T-cell (primary cell): ENCODE results near the gene REM2. TPM values are rescaled to one million over a fixed set of nuclear protein-coding genes. Genes with fewer than 3 reads are reported as not detected.

Experiments
- ATAC-seq, 4 experiments: fragments of 200-7000 bp in 3 of 4; fragments of 150-1000 bp in 1 of 4; cut with Tn5 transposase; replicated peaks in 1 of 4; 1 replicate in 3 of 4; 2 replicates in 1 of 4; pipeline ENCODE4 v1.10.0; 2021; ENCODE audit warnings: moderate library complexity in 3 of 4, mild to moderate bottlenecking in 2 of 4, moderate number of reproducible peaks in 1 of 4
- CTCF ChIA-PET, 2 donors: fragments of 300-600 bp; sonication (Branson Sonifier 250); formaldehyde crosslinking; loops; one replicate each; lab custom pipeline; 2022; ENCODE audit warnings: antibody characterized with exemption in 2 of 2; lab: Charles Lee
- POLR2A ChIA-PET, 2 donors: fragments of 300-600 bp; sonication (Branson Sonifier 250); formaldehyde crosslinking; loops; one replicate each; lab custom pipeline; 2022; ENCODE audit warnings: antibody characterized with exemption in 2 of 2; lab: Charles Lee
- DNase-seq, 35 experiments: peaks; one replicate each; pipeline versions ENCODE4 v3.0.0 to v3.0.0-alpha.2; 2013 to 2023
- H3K27ac ChIP-seq: one replicate; pipeline ENCODE4 v1.5.1; 2013; ENCODE audit warnings: low read length
- H3K27me3 ChIP-seq, 2 experiments: replicated peaks in 1 of 2; 1 replicate in 1 of 2; 2 replicates in 1 of 2; pipeline versions ENCODE4 v1.6.1 to v1.7.0; 2013; ENCODE audit warnings: low read length in 1 of 2, mixed read lengths in 1 of 2; ENCODE audit not compliant: control insufficient read depth in 2 of 2, insufficient read depth in 2 of 2; ENCODE audit errors: extremely low read depth in 1 of 2
- H3K36me3 ChIP-seq, 2 donors: 1 replicate in 1 of 2; 2 replicates in 1 of 2; pipeline versions ENCODE4 v1.6.1 to v1.7.0; 2013; ENCODE audit warnings: low read length in 1 of 2; ENCODE audit not compliant: control insufficient read depth in 2 of 2, insufficient read depth in 1 of 2; ENCODE audit errors: extremely low read depth in 1 of 2
- H3K4me1 ChIP-seq, 2 experiments: 1 replicate in 1 of 2; 2 replicates in 1 of 2; pipeline versions ENCODE4 v1.6.1 to v1.7.0; 2013; ENCODE audit warnings: low read length in 2 of 2, mixed read lengths in 1 of 2; ENCODE audit not compliant: insufficient read depth in 2 of 2, control insufficient read depth in 1 of 2; ENCODE audit errors: extremely low read depth in 1 of 2
- H3K4me3 ChIP-seq, 2 donors: 1 replicate in 1 of 2; 2 replicates in 1 of 2; pipeline versions ENCODE4 v1.5.1 to v1.7.0; 2013; ENCODE audit warnings: mild to moderate bottlenecking in 2 of 2, low read length in 1 of 2, moderate library complexity in 1 of 2; ENCODE audit not compliant: control insufficient read depth in 1 of 2; ENCODE audit errors: extremely low read depth in 1 of 2
- H3K9me3 ChIP-seq: 2 replicates; pipeline ENCODE4 v1.7.0; 2013
- H3K27ac Mint-ChIP-seq, 2 donors: one replicate each; pipeline ENCODE4 v1.8.0; 2020 to 2021; ENCODE audit warnings: mild to moderate bottlenecking in 2 of 2, mixed read lengths in 2 of 2
- H3K27me3 Mint-ChIP-seq, 2 donors: one replicate each; pipeline ENCODE4 v1.8.0; 2021 to 2022; ENCODE audit warnings: mixed read lengths in 2 of 2
- H3K36me3 Mint-ChIP-seq: one replicate; pipeline ENCODE4 v1.8.0; 2021; ENCODE audit warnings: mixed read lengths
- H3K4me1 Mint-ChIP-seq, 3 donors: one replicate each; pipeline ENCODE4 v1.8.0; 2020 to 2022; ENCODE audit warnings: mixed read lengths in 3 of 3, mild to moderate bottlenecking in 1 of 3
- H3K4me3 Mint-ChIP-seq, 3 donors: one replicate each; pipeline ENCODE4 v1.8.0; 2020 to 2022; ENCODE audit warnings: mild to moderate bottlenecking in 3 of 3, mixed read lengths in 3 of 3, moderate library complexity in 3 of 3
- H3K9me3 Mint-ChIP-seq, 3 donors: one replicate each; pipeline ENCODE4 v1.8.0; 2020 to 2022; ENCODE audit warnings: mixed read lengths in 3 of 3
- WGBS: methylation state at CpG from one replicate; pipeline ENCODE4 v1.1.5; 2013; ENCODE audit warnings: missing lambda C conversion rate; ENCODE audit not compliant: insufficient coverage; 5-methylcytosine and 5-hydroxymethylcytosine counted together
- total RNA-seq, 35 experiments: library from RNA in 6 of 35; stranded (reverse) in 6 of 35; fragments of 120-200 nt in 1 of 35; gene quantifications; one replicate each; pipeline versions ENCODE4 v1.2.1 to v1.2.4 and lab custom pipeline; 2013 to 2026

The REM2 gene
- total RNA-seq, 5 donors from 2014 or later (not counting 1 experiment from before 2014, with no cell fraction given), result 4.1 to 10.6 (median 6.2) TPM

DNA sequence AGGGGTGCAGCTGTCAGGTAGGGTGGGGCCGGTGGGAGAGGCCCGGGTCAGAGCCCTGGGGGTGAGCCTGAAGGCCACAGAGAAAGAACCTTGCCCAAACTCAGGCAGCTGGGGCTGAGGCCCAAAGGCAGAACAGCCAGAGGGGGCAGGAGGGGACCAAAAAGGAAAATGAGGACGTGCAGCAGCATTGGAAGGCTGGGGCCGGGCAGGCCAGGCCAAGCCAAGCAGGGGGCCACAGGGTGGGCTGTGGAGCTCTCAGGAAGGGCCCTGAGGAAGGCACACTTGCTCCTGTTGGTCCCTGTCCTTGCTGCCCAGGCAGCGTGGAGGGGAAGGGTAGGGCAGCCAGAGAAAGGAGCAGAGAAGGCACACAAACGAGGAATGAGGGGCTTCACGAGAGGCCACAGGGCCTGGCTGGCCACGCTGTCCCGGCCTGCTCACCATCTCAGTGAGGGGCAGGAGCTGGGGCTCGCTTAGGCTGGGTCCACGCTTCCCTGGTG is 36.2 kb upstream of the REM2 start:
- H3K4me3 Mint-ChIP-seq, result no peak overlapping the region
- DNase-seq, result no peak
- ChIA-PET CTCF (interaction anchor here in 1 of 2 donors (0.6 kb wide), 1 partner anchor 1236 kb away, joined by 3 read pairs; no protein-coding TSS in a partner anchor), POLR2A (interaction anchor here in 1 of 2 donors (0.7 kb wide), 1 partner anchor 294 kb away, joined by 3 read pairs; no protein-coding TSS in a partner anchor)
- H3K36me3 Mint-ChIP-seq, result no peaks in the 10 kb centered on the region
- Histone ChIP-seq H3K27me3 (peaks cover 0 to 70% of the 10 kb centered on the region in 2 experiments), H3K4me1 (no peaks in the 10 kb centered on the region), H3K27ac (no peak overlapping the region), H3K4me3 (no peak overlapping the region), H3K36me3 (no peaks in the 10 kb centered on the region), H3K9me3 (no peaks in the 10 kb centered on the region)
- ATAC-seq, result no peak
- no peak overlapping the region for H3K27ac Mint-ChIP-seq
- whole genome bisulfite sequencing, result 70% methylated on average over 9 of the region's 11 CpGs
- H3K27me3 Mint-ChIP-seq, result peaks cover 17 to 34% of the 10 kb centered on the region in 2 donors
- no peaks in the 10 kb centered on the region for H3K9me3 Mint-ChIP-seq
- H3K4me1 Mint-ChIP-seq, result peaks cover 0 to 2% (median 0%) of the 10 kb centered on the region in 3 donors

DNA sequence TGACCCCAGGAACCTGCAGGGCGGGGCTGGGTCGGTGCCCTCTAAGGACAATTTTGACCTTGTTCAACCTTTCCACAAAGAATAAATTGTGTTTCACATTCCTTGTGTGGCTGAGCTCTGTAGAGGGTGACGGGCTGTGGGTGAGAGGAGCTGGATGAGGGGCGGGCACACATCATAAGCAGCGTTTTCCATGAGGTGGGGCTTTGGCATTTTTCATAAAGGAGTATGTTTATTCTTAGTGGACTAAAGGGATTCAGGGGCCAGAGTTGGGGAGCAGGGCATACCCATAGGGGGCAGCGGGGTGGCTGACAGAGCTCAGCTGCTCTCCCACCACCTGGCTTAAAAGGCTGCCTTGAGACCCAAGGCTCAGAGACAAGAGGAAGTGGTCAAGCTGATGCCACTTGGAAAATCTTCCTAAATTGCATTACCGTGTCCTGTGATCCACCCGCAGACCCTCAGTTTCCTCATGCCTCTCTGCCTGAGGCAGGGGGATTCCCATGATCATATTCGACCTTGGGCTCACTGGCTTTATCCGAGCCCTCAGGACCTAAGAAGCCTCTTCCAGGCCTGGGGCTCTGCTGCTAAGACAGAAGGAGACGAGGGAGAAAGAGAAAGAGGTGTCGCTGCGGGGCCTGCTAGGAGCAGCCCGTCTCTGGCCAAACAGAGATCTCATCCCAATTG is 35.2 kb upstream of the REM2 start:
- ChIA-PET POLR2A (interaction anchor here in 1 of 2 donors (0.7 kb wide), 1 partner anchor 295 kb away, joined by 3 read pairs; no protein-coding TSS in a partner anchor), CTCF (no interaction called here)
- WGBS, result 70% methylated on average over 12 of the region's 14 CpGs
- H3K36me3 Mint-ChIP-seq, result no peaks in the 10 kb centered on the region
- H3K4me1 ChIP-seq, result peaks cover 0 to 1% of the 10 kb centered on the region in 2 experiments
- H3K27me3 ChIP-seq, result peaks cover 0 to 62% of the 10 kb centered on the region in 2 experiments
- no peak overlapping the region for H3K4me3 ChIP-seq
- no peaks in the 10 kb centered on the region for H3K9me3 ChIP-seq
- H3K36me3 ChIP-seq, result no peaks in the 10 kb centered on the region
- H3K4me3 Mint-ChIP-seq, result no peak overlapping the region
- no peak overlapping the region for H3K27ac ChIP-seq
- peaks cover 17 to 34% of the 10 kb centered on the region in 2 donors for H3K27me3 Mint-ChIP-seq
- ATAC-seq (no peak), DNase-seq (no peak)
- H3K4me1 Mint-ChIP-seq, result peaks cover 0 to 3% (median 2%) of the 10 kb centered on the region in 3 donors
- no peaks in the 10 kb centered on the region for H3K9me3 Mint-ChIP-seq
- no peak overlapping the region for H3K27ac Mint-ChIP-seq

- DNase-seq (no peak), ATAC-seq (no peak)
- Histone ChIP-seq H3K9me3 (no peaks in the 10 kb centered on the region), H3K4me1 (peaks cover 0 to 9% of the 10 kb centered on the region in 2 experiments), H3K27ac (no peak overlapping the region), H3K27me3 (peaks cover 0 to 58% of the 10 kb centered on the region in 2 experiments), H3K4me3 (no peak overlapping the region), H3K36me3 (no peaks in the 10 kb centered on the region)
- peaks cover 3 to 10% (median 9%) of the 10 kb centered on the region in 3 donors for H3K4me1 Mint-ChIP-seq
- H3K27ac Mint-ChIP-seq, result no peak overlapping the region
- H3K36me3 Mint-ChIP-seq, result no peaks in the 10 kb centered on the region
- POLR2A ChIA-PET, result no interaction called here
- CTCF ChIA-PET, result interaction anchor here in 1 of 2 donors (1.0 kb wide), 1 partner anchor 24 kb away, joined by 5 read pairs; no protein-coding TSS in a partner anchor
- WGBS, result 64% methylated on average over 5 of the region's 12 CpGs
- H3K4me3 Mint-ChIP-seq, result no peak overlapping the region
- no peaks in the 10 kb centered on the region for H3K9me3 Mint-ChIP-seq
- peaks cover 17 to 29% of the 10 kb centered on the region in 2 donors for H3K27me3 Mint-ChIP-seq
Observed at GRCh38 chr14:22848351-22849164, 34.5 kb upstream of the REM2 start.

DNA sequence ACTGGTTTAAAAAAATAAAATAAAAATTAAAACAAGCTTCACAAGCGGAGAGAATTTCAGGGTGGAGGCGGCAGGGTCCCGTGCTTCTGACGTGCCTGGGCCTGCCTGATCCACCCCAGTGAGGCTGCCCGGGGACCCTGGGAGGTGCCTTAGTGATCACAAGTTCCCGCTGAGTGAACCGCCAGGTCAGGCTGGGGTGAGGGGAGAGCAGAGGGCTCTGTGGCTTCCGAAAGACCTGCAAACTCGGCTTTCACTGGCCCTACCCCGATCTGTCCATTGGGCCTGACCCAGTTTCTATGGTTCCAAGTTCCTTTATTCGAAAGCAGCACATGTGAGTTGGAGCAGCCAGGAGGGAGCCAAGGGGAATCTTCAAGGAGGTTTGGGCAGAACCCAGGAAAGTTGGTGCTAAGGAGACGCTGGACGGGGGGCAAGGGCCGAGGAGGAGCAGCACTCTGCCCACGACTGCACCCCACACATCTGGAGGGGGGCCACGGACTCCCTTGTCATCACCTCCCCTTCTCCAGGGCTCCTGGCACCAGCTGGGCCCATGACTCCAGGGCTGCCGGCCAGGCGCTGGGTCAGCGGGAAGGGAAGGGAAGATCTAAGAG is 33.7 kb upstream of the REM2 start:
- Histone ChIP-seq H3K9me3 (no peaks in the 10 kb centered on the region), H3K27ac (no peak overlapping the region), H3K27me3 (peaks cover 0 to 60% of the 10 kb centered on the region in 2 experiments), H3K4me1 (peaks cover 0 to 11% of the 10 kb centered on the region in 2 experiments), H3K36me3 (no peaks in the 10 kb centered on the region), H3K4me3 (no peak overlapping the region)
- ChIA-PET POLR2A (no interaction called here), CTCF (interaction anchor here in 1 of 2 donors (1.0 to 1.8 kb wide), 2 partner anchors 25 to 26 kb away, joined by 5 to 12 read pairs; no protein-coding TSS in a partner anchor)
- H3K27me3 Mint-ChIP-seq, result peaks cover 17 to 28% of the 10 kb centered on the region in 2 donors
- 86% methylated on average over 9 of the region's 19 CpGs for WGBS
- ATAC-seq (no peak), DNase-seq (no peak)
- H3K4me3 Mint-ChIP-seq, result no peak overlapping the region
- H3K9me3 Mint-ChIP-seq, result no peaks in the 10 kb centered on the region
- no peak overlapping the region for H3K27ac Mint-ChIP-seq
- H3K4me1 Mint-ChIP-seq, result peaks cover 3 to 12% (median 11%) of the 10 kb centered on the region in 3 donors
- no peaks in the 10 kb centered on the region for H3K36me3 Mint-ChIP-seq

DNA sequence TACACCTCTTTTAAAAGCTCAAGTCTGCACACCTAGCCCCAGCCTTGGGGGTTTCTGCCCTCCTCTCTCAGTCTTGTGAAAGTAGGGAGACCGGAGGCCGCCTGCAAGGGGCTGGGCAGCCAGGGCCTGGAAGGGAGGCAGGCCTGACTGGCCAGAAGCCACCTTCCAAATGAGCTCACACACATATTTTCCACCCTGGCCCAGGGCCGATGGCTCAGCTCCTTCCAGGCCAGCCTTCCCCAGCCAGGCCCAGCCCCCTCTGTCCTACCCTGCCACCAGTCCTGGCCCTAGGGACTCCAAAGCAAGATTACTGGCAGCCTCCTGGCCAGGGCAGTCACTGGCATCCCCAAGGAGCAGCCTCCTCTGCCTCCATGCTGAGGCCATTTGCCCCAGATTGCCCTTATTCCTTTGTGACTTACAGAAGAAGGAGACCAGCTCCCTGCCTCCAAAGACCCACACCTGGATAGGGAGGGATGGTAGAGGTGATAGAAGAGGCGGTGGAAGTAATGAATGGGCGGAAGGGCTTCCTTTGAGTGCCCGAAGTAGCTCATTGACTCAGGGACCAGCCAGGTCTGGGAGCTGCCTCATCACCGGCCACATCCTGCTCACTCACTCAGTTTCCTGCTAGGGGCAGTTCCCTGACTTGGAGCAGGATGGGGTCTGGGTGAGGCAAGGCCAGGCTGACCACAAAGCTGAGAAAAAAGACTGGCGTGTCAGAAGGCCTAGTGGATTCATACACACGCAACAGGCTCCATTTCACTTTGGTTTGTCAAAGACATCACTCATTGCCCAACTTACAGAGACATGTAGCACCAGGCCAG is 31.9 kb upstream of the REM2 start:
- H3K4me3 Mint-ChIP-seq, result no peak overlapping the region
- H3K4me1 Mint-ChIP-seq, result peaks cover 3 to 16% (median 12%) of the 10 kb centered on the region in 3 donors
- H3K4me3 ChIP-seq, result no peak overlapping the region
- no peaks in the 10 kb centered on the region for H3K36me3 ChIP-seq
- H3K27me3 Mint-ChIP-seq, result peaks cover 15 to 17% of the 10 kb centered on the region in 2 donors
- peaks cover 0 to 53% of the 10 kb centered on the region in 2 experiments for H3K27me3 ChIP-seq
- no peaks in the 10 kb centered on the region for H3K9me3 ChIP-seq
- CTCF ChIA-PET, result interaction anchor here (0.5 to 4.5 kb wide), 14 partner anchors 11 to 1025 kb away, joined by 3 to 46 read pairs (median 4); partner anchors contain the start of genes ABHD4 (in 1 of the 2) and OXA1L (in 1 of the 2)
- H3K27ac Mint-ChIP-seq, result no peak overlapping the region
- H3K4me1 ChIP-seq, result peaks cover 0 to 11% of the 10 kb centered on the region in 2 experiments
- no peaks in the 10 kb centered on the region for H3K36me3 Mint-ChIP-seq
- no peak for ATAC-seq
- WGBS, result 55% methylated on average over 4 of the region's 9 CpGs
- DNase-seq, result no peak
- H3K9me3 Mint-ChIP-seq, result no peaks in the 10 kb centered on the region
- H3K27ac ChIP-seq, result no peak overlapping the region
- POLR2A ChIA-PET, result no interaction called here
